Measurements from ENCODE around the gene TEX14. TPM values are rescaled to one million over a fixed set of nuclear protein-coding genes. Genes with fewer than 3 reads are reported as not detected.

Gene TEX14
- total and polyA plus RNA-seq, 2 donors (not counting 1 experiment from before 2014, with no cell fraction given) = under 0.01 to 0.03 TPM

GRCh38 chr17:58530655-58531054 lies 161.2 kb downstream of the TEX14 start:
- peaks cover 20% of the 10 kb centered on the region for H3K4me1 ChIP-seq (ENCODE audit: control insufficient read depth, extremely low read depth, insufficient read depth, low read length)
- H3K27me3 ChIP-seq (ENCODE audit: control insufficient read depth, insufficient read depth, low read length) = peaks cover 2% of the 10 kb centered on the region

GRCh38 chr17:58529275-58529674 lies 162.6 kb downstream of the TEX14 start:
- no peak for DNase-seq (ENCODE audit: low read depth in 2 of 2)
- no peaks in the 10 kb centered on the region for H4K20me1 ChIP-seq (ENCODE audit: control insufficient read depth, extremely low read depth, insufficient read depth, low read length)
- no peak for TF ChIP-seq CTCF (conservative IDR thresholded peaks at IDR 0.05 in 1 of 2, IDR thresholded peaks at IDR 0.05 in 1 of 2; ENCODE audit: low read depth in 1 of 2, low read length in 2 of 2)
- no peak overlapping the region for H3K4me3 ChIP-seq (replicated peaks in 1 of 4; ENCODE audit: control extremely low read depth in 1 of 4, insufficient read depth in 1 of 4, low read depth in 3 of 4, low read length in 4 of 4)
- no peak overlapping the region for H2AFZ ChIP-seq (ENCODE audit: low read length)
- H3K9me3 ChIP-seq (ENCODE audit: control insufficient read depth, insufficient read depth, low read depth, low read length) = no peaks in the 10 kb centered on the region
- no peaks in the 10 kb centered on the region for H3K36me3 ChIP-seq (ENCODE audit: control insufficient read depth, insufficient read depth, low read length)
- no peak overlapping the region for H3K9ac ChIP-seq (ENCODE audit: insufficient read depth, low read length)
- no peaks in the 10 kb centered on the region for H3K79me2 ChIP-seq (ENCODE audit: control insufficient read depth, insufficient read depth, low read length)
- H3K4me2 ChIP-seq (ENCODE audit: extremely low read depth, insufficient read depth, low read length) = no peak overlapping the region
- peaks cover 18% of the 10 kb centered on the region for H3K4me1 ChIP-seq (ENCODE audit: control insufficient read depth, extremely low read depth, insufficient read depth, low read length)
- no peak overlapping the region for H3K27ac ChIP-seq (ENCODE audit: insufficient read depth, low read length)
- peaks cover 2% of the 10 kb centered on the region for H3K27me3 ChIP-seq (ENCODE audit: control insufficient read depth, insufficient read depth, low read length)

More at GRCh38 chr17:58530655-58531054, 161.2 kb downstream of the TEX14 start:
- no peak overlapping the region for H3K9ac ChIP-seq (ENCODE audit: insufficient read depth, low read length)
- no peak overlapping the region for H3K4me3 ChIP-seq (replicated peaks in 1 of 4; ENCODE audit: control extremely low read depth in 1 of 4, insufficient read depth in 1 of 4, low read depth in 3 of 4, low read length in 4 of 4)
- H3K36me3 ChIP-seq (ENCODE audit: control insufficient read depth, insufficient read depth, low read length) = no peaks in the 10 kb centered on the region
- no peak overlapping the region for H2AFZ ChIP-seq (ENCODE audit: low read length)
- no peak for TF ChIP-seq CTCF (conservative IDR thresholded peaks at IDR 0.05 in 1 of 2, IDR thresholded peaks at IDR 0.05 in 1 of 2; ENCODE audit: low read depth in 1 of 2, low read length in 2 of 2)
- TF ChIP-seq EZH2 (IDR thresholded peaks at IDR 0.05; ENCODE audit: low read length, missing control alignments) = no peak
- DNase-seq (ENCODE audit: low read depth in 2 of 2) = no peak
- no peak overlapping the region for H3K4me2 ChIP-seq (ENCODE audit: extremely low read depth, insufficient read depth, low read length)
- H4K20me1 ChIP-seq (ENCODE audit: control insufficient read depth, extremely low read depth, insufficient read depth, low read length) = no peaks in the 10 kb centered on the region
- no peaks in the 10 kb centered on the region for H3K79me2 ChIP-seq (ENCODE audit: control insufficient read depth, insufficient read depth, low read length)
- no peak overlapping the region for H3K27ac ChIP-seq (ENCODE audit: insufficient read depth, low read length)
- no peaks in the 10 kb centered on the region for H3K9me3 ChIP-seq (ENCODE audit: control insufficient read depth, insufficient read depth, low read depth, low read length)

GRCh38 chr17:58528443-58528842 lies 163.4 kb downstream of the TEX14 start:
- no peak for DNase-seq (ENCODE audit: low read depth in 2 of 2)
- Histone ChIP-seq H3K4me2 (ENCODE audit: extremely low read depth, insufficient read depth, low read length) (no peak overlapping the region), H3K27me3 (ENCODE audit: control insufficient read depth, insufficient read depth, low read length) (peaks cover 2% of the 10 kb centered on the region), H3K27ac (ENCODE audit: insufficient read depth, low read length) (no peak overlapping the region), H3K4me1 (ENCODE audit: control insufficient read depth, extremely low read depth, insufficient read depth, low read length) (peaks cover 18% of the 10 kb centered on the region), H3K36me3 (ENCODE audit: control insufficient read depth, insufficient read depth, low read length) (no peaks in the 10 kb centered on the region), H4K20me1 (ENCODE audit: control insufficient read depth, extremely low read depth, insufficient read depth, low read length) (no peaks in the 10 kb centered on the region), H3K9ac (ENCODE audit: insufficient read depth, low read length) (no peak overlapping the region), H3K4me3 (replicated peaks in 1 of 4; ENCODE audit: control extremely low read depth in 1 of 4, insufficient read depth in 1 of 4, low read depth in 3 of 4, low read length in 4 of 4) (no peak overlapping the region), H2AFZ (ENCODE audit: low read length) (no peak overlapping the region), H3K9me3 (ENCODE audit: control insufficient read depth, insufficient read depth, low read depth, low read length) (no peaks in the 10 kb centered on the region), H3K79me2 (ENCODE audit: control insufficient read depth, insufficient read depth, low read length) (no peaks in the 10 kb centered on the region)
- TF ChIP-seq CTCF (conservative IDR thresholded peaks at IDR 0.05 in 1 of 2, IDR thresholded peaks at IDR 0.05 in 1 of 2; ENCODE audit: low read depth in 1 of 2, low read length in 2 of 2) = no peak
- no peak for TF ChIP-seq EZH2 (IDR thresholded peaks at IDR 0.05; ENCODE audit: low read length, missing control alignments)

Measured in fibroblast of lung (primary cell).